ENCODE data around the gene LSM6.

GRCh38 chr4:146224326-146224966, 48.9 kb downstream of the LSM6 start:
- no peak for TF ChIP-seq CTCF (conservative IDR thresholded peaks at IDR 0.05)
- no peak for TF ChIP-seq ZFX (IDR thresholded peaks at IDR 0.05)

All from C4-2B (cell line).